ENCODE results near the gene NFXL1.

Gene NFXL1

GRCh38 chr4:47882228-47882627, 32.2 kb downstream of the NFXL1 start:
- DNase-seq = no peak

GRCh38 chr4:47879458-47879857, 34.9 kb downstream of the NFXL1 start:
- no peak for DNase-seq

GRCh38 chr4:47876784-47877546, 37.4 kb downstream of the NFXL1 start:
- DNase-seq = no peak

GRCh38 chr4:47876310-47876709, 38.1 kb downstream of the NFXL1 start:
- DNase-seq = no peak

GRCh38 chr4:47873877-47874541, 40.4 kb downstream of the NFXL1 start:
- no peak for DNase-seq

- DNase-seq = no peak
Observed at GRCh38 chr4:47863486-47863885, 50.9 kb downstream of the NFXL1 start.

GRCh38 chr4:47862297-47862696, 52.1 kb downstream of the NFXL1 start:
- DNase-seq = peak; percentile 88

- no peak for DNase-seq
Observed at GRCh38 chr4:47860305-47860704, 54.1 kb downstream of the NFXL1 start.

GRCh38 chr4:47858006-47858405, 56.4 kb downstream of the NFXL1 start:
- DNase-seq = no peak

- DNase-seq = no peak
Observed at GRCh38 chr4:47856713-47857112, 57.7 kb downstream of the NFXL1 start.

GRCh38 chr4:47855350-47855749, 59.0 kb downstream of the NFXL1 start:
- peak; percentile 98 for DNase-seq

- DNase-seq = peak; percentile 73
Observed at GRCh38 chr4:47852136-47852535, 62.2 kb downstream of the NFXL1 start.

- no peak for DNase-seq
Observed at GRCh38 chr4:47849466-47849865, 64.9 kb downstream of the NFXL1 start.

GRCh38 chr4:47848041-47848440, 66.3 kb downstream of the NFXL1 start:
- no peak for DNase-seq

- DNase-seq = no peak
Observed at GRCh38 chr4:47842985-47843384, 71.4 kb downstream of the NFXL1 start.

- DNase-seq = no peak
Observed at GRCh38 chr4:47840291-47840690, 74.1 kb downstream of the NFXL1 start.

GRCh38 chr4:47839259-47839658, 75.1 kb downstream of the NFXL1 start:
- DNase-seq = peak; percentile 47

- no peak for DNase-seq
Observed at GRCh38 chr4:47838445-47838844, 75.9 kb downstream of the NFXL1 start.

- no peak for DNase-seq
Observed at GRCh38 chr4:47837908-47838294, 76.5 kb downstream of the NFXL1 start, which contains the start of gene CORIN. Gene CORIN (minus strand): TSS chr4:47838067. CDS start chr4:47837949, 118 bp downstream.

GRCh38 chr4:47837094-47837907, 77.1 kb downstream of the NFXL1 start:
- DNase-seq = no peak

- peak; percentile 85 for DNase-seq
Observed at GRCh38 chr4:47836641-47837093, 77.7 kb downstream of the NFXL1 start.

- DNase-seq = peak; percentile 74
Observed at GRCh38 chr4:47835494-47835893, 78.9 kb downstream of the NFXL1 start.

- DNase-seq = no peak
Observed at GRCh38 chr4:47831026-47831679, 83.2 kb downstream of the NFXL1 start.
